Measurements from ENCODE around the gene FAM53B.

The FAM53B gene

GRCh38 chr10:124574456-124575070 lies 169.6 kb downstream of the FAM53B start:
- no peak for DNase-seq (ENCODE audit: low spot score)

GRCh38 chr10:124573726-124574455 lies 170.3 kb downstream of the FAM53B start:
- no peak for DNase-seq (ENCODE audit: low spot score)

DNA sequence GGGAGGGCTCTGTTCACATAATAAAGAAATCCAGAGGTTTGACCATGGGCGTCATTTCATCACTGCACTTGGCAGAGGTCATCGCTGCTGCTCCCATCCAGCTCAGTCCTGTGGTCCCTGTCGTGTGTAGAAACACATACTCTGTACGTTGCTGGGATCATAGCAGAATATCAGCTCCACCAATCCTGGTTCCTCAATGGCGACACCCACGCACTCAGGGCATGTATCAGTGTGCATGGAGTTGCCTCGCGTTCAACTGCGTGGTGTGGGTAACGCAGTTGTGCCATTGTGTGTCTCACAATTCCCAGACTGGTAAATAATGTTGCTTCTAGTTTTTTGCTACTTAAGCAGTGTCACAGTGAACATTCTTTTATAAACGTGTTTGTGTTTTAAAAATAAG lies 171.4 kb downstream of the FAM53B start:
- DNase-seq (ENCODE audit: low spot score) = no peak

GRCh38 chr10:124570646-124571045 lies 173.5 kb downstream of the FAM53B start:
- no peak for DNase-seq (ENCODE audit: low spot score)

- DNase-seq (ENCODE audit: low spot score) = no peak
These were observed 174.3 kb downstream of the FAM53B start for GRCh38 chr10:124569623-124570470.
